H1 (cell line): ENCODE results near the gene ANKRD53. TPM values are rescaled to one million over a fixed set of nuclear protein-coding genes. Genes with fewer than 3 reads are reported as not detected.

Source experiments
- CTCF ChIA-PET: fragments of 300-600 bp; sonication (Branson Sonifier 250); formaldehyde crosslinking; loops from one replicate; lab custom pipeline; 2021; ENCODE audit not compliant: partially characterized antibody; lab: Charles Lee
- POLR2A ChIA-PET: fragments of 300-600 bp; sonication (Branson Sonifier 250); formaldehyde crosslinking; loops from one replicate; lab custom pipeline; 2021; ENCODE audit warnings: inconsistent platforms; ENCODE audit not compliant: partially characterized antibody; lab: Charles Lee
- DNase-seq, 2 experiments: peaks; one replicate each; pipeline versions ENCODE4 v3.0.0 to v3.0.0-alpha.2; 2010 to 2022; ENCODE audit warnings: low spot score in 2 of 2, low read depth in 1 of 2, mixed read lengths in 1 of 2
- FAIRE-seq: peaks from 2 replicates; lab custom pipeline; 2011; peaks lifted over from hg19 to GRCh38; lab: Jason Lieb, UNC
- H2AFZ ChIP-seq: 2 replicates; pipeline ENCODE4 v1.8.1; 2012; ENCODE audit warnings: low read length, inconsistent platforms
- H2AK5ac ChIP-seq: 2 replicates; pipeline ENCODE4 v1.6.1; 2013; ENCODE audit warnings: low read depth, low read length
- H2BK120ac ChIP-seq: replicated peaks from 2 replicates; pipeline ENCODE3; 2013; ENCODE audit warnings: low read depth, low read length, inconsistent platforms
- H2BK12ac ChIP-seq: 2 replicates; pipeline ENCODE4 v1.6.1; 2013; ENCODE audit warnings: low read depth, low read length
- H2BK15ac ChIP-seq: 2 replicates; pipeline ENCODE4 v1.6.1; 2013; ENCODE audit warnings: low read length
- H2BK20ac ChIP-seq: 2 replicates; pipeline ENCODE4 v1.6.1; 2013; ENCODE audit warnings: low read length
- H2BK5ac ChIP-seq: 2 replicates; pipeline ENCODE4 v1.6.1; 2013; ENCODE audit warnings: low read depth, low read length
- H3K14ac ChIP-seq: 2 replicates; pipeline ENCODE4 v1.6.1; 2013; ENCODE audit warnings: inconsistent platforms; ENCODE audit not compliant: insufficient read length
- H3K18ac ChIP-seq: 2 replicates; pipeline ENCODE4 v1.6.1; 2013; ENCODE audit warnings: low read length; ENCODE audit errors: extremely low read depth
- H3K23ac ChIP-seq: 2 replicates; pipeline ENCODE4 v1.6.1; 2013; ENCODE audit warnings: inconsistent platforms; ENCODE audit not compliant: insufficient read length
- H3K23me2 ChIP-seq: 2 replicates; pipeline ENCODE4 v1.6.1; 2013; ENCODE audit warnings: low read depth, low read length
- H3K27ac ChIP-seq: 2 replicates; pipeline ENCODE4 v1.6.1; 2011; ENCODE audit warnings: low read depth, low read length, inconsistent platforms
- H3K27me3 ChIP-seq, 4 experiments: replicated peaks in 1 of 4; 1 replicate in 1 of 4; 2 replicates in 3 of 4; pipeline versions ENCODE4 v1.6.1 to v1.8.1; 2011 to 2013; ENCODE audit warnings: low read length in 3 of 4, mild to moderate bottlenecking in 3 of 4, inconsistent platforms in 2 of 4, mixed read lengths in 2 of 4, moderate library complexity in 1 of 4; ENCODE audit not compliant: control insufficient read depth in 3 of 4, insufficient read depth in 3 of 4; ENCODE audit errors: extremely low read depth in 1 of 4
- H3K36me3 ChIP-seq, 4 experiments: 2 replicates each; pipeline versions ENCODE4 v1.6.1 to v1.8.1; 2011 to 2013; ENCODE audit warnings: mild to moderate bottlenecking in 4 of 4, low read length in 3 of 4, moderate library complexity in 2 of 4, control low read depth in 1 of 4, inconsistent platforms in 1 of 4; ENCODE audit not compliant: insufficient read depth in 4 of 4, control insufficient read depth in 2 of 4
- H3K4ac ChIP-seq: replicated peaks from 2 replicates; pipeline ENCODE3; 2013; ENCODE audit warnings: low read length, low read depth, mixed read lengths, inconsistent platforms; ENCODE audit not compliant: insufficient read length
- H3K4me1 ChIP-seq, 4 experiments: replicated peaks in 1 of 4; 1 replicate in 1 of 4; 2 replicates in 3 of 4; pipeline versions ENCODE4 v1.6.1 to v1.8.1; 2011 to 2013; ENCODE audit warnings: low read length in 3 of 4, inconsistent platforms in 2 of 4, mixed read lengths in 1 of 4; ENCODE audit not compliant: insufficient read depth in 4 of 4, control insufficient read depth in 3 of 4
- H3K4me2 ChIP-seq, 2 experiments: 2 replicates each; pipeline versions ENCODE4 v1.6.1 to v1.8.1; 2011 to 2013; ENCODE audit warnings: low read depth in 2 of 2, low read length in 2 of 2, control low read depth in 1 of 2, inconsistent platforms in 1 of 2, mild to moderate bottlenecking in 1 of 2; ENCODE audit not compliant: insufficient read depth in 1 of 2
- H3K4me3 ChIP-seq, 4 experiments: fragments of 200-600, 300-600 bp in 1 of 4; sonication (generic), shearing (Covaris generic), sonication (Bioruptor Twin) in 1 of 4; 2 replicates each; pipeline versions ENCODE4 v1.5.1 to v1.8.1; 2011 to 2016; ENCODE audit warnings: low read length in 4 of 4, low read depth in 3 of 4, control low read depth in 2 of 4, inconsistent platforms in 2 of 4, mild to moderate bottlenecking in 2 of 4, mixed read lengths in 1 of 4, moderate library complexity in 1 of 4; ENCODE audit not compliant: insufficient read depth in 2 of 4; ENCODE audit errors: extremely low read depth in 1 of 4
- H3K56ac ChIP-seq: replicated peaks from 2 replicates; pipeline ENCODE3; 2013; ENCODE audit warnings: low read depth, mild to moderate bottlenecking, mixed read lengths, low read length, inconsistent platforms; ENCODE audit not compliant: insufficient read length
- H3K79me1 ChIP-seq: 2 replicates; pipeline ENCODE4 v1.6.1; 2013; ENCODE audit warnings: low read depth, low read length, control low read depth
- H3K79me2 ChIP-seq, 2 experiments: 2 replicates each; pipeline versions ENCODE4 v1.6.1 to v1.8.1; 2012 to 2013; ENCODE audit warnings: low read length in 2 of 2, mild to moderate bottlenecking in 2 of 2, inconsistent platforms in 1 of 2; ENCODE audit not compliant: insufficient read depth in 2 of 2, control insufficient read depth in 1 of 2
- H3K9ac ChIP-seq, 4 experiments: replicated peaks in 1 of 4; 1 replicate in 1 of 4; 2 replicates in 3 of 4; pipeline versions ENCODE4 v1.6.1 to v1.8.1; 2011 to 2013; ENCODE audit warnings: low read depth in 3 of 4, low read length in 3 of 4, control low read depth in 2 of 4, mild to moderate bottlenecking in 2 of 4, moderate library complexity in 2 of 4, inconsistent platforms in 1 of 4; ENCODE audit errors: extremely low read depth in 1 of 4
- H3K9me3 ChIP-seq, 2 experiments: 2 replicates each; pipeline versions ENCODE4 v1.6.1 to v1.8.1; 2012 to 2013; ENCODE audit warnings: mild to moderate bottlenecking in 2 of 2, moderate library complexity in 2 of 2, control low read depth in 1 of 2, inconsistent platforms in 1 of 2, low read depth in 1 of 2, low read length in 1 of 2, mixed read lengths in 1 of 2; ENCODE audit not compliant: insufficient read depth in 2 of 2
- H4K20me1 ChIP-seq, 2 experiments: replicated peaks in 1 of 2; 2 replicates each; pipeline versions ENCODE3 to v1.8.1; 2011 to 2013; ENCODE audit warnings: inconsistent platforms in 2 of 2, low read length in 2 of 2, mild to moderate bottlenecking in 1 of 2; ENCODE audit not compliant: insufficient read depth in 2 of 2, control insufficient read depth in 1 of 2
- H4K5ac ChIP-seq: 2 replicates; pipeline ENCODE4 v1.6.1; 2013; ENCODE audit warnings: low read length, low read depth, mixed read lengths, inconsistent platforms; ENCODE audit not compliant: insufficient read length
- H4K8ac ChIP-seq: 2 replicates; pipeline ENCODE4 v1.8.0; 2013; ENCODE audit warnings: mild to moderate bottlenecking, moderate library complexity, low read length, inconsistent platforms; ENCODE audit not compliant: insufficient read depth; ENCODE audit errors: extremely low read depth
- H4K91ac ChIP-seq: replicated peaks from 2 replicates; pipeline ENCODE3; 2013; ENCODE audit warnings: low read length, mixed read lengths, inconsistent platforms; ENCODE audit not compliant: insufficient read length
- BACH1 ChIP-seq: IDR thresholded peaks from 2 replicates; pipeline ENCODE4 v1.6.1; 2012; ENCODE audit warnings: low read length, improper control_type of control experiment
- BRCA1 ChIP-seq: IDR thresholded peaks from 2 replicates; pipeline ENCODE4 v1.6.1; 2012; ENCODE audit warnings: low read depth, low read length, improper control_type of control experiment
- CHD1 ChIP-seq: IDR thresholded peaks from 2 replicates; pipeline ENCODE4 v1.6.1; 2012; ENCODE audit warnings: low read depth, low read length, improper control_type of control experiment
- FOSL1 ChIP-seq: IDR thresholded peaks from 2 replicates; pipeline ENCODE4 v1.6.1; 2011; ENCODE audit warnings: mild to moderate bottlenecking, low read depth, low read length, moderate library complexity; ENCODE audit not compliant: insufficient read depth
- MAFK ChIP-seq: IDR thresholded peaks from 2 replicates; pipeline ENCODE4 v1.6.1; 2012; ENCODE audit warnings: low read depth, mild to moderate bottlenecking, improper control_type of control experiment, low read length
- WGBS, 2 experiments: shearing (Covaris generic) in 1 of 2; methylation state at CpG; one replicate each; pipeline versions ENCODE4 v1.1.6 to v1.1.7; 2013 to 2015; ENCODE audit warnings: low lambda C conversion rate in 2 of 2, mixed read lengths in 2 of 2, inconsistent platforms in 1 of 2, low coverage in 1 of 2, missing lambda C conversion rate in 1 of 2; ENCODE audit not compliant: insufficient replicate concordance in 2 of 2, insufficient coverage in 1 of 2, insufficient read length in 1 of 2; ENCODE audit errors: extremely low coverage in 1 of 2, missing lambda C conversion rate in 1 of 2; 5-methylcytosine and 5-hydroxymethylcytosine counted together
- polyA plus RNA-seq, 7 experiments: library from polyadenylated mRNA; depleted of rRNA in 3 of 7; stranded (reverse) in 5 of 7; unstranded in 2 of 7; fragments of >200 nt in 5 of 7; fragments of 200-250 nt in 2 of 7; gene quantifications; 1 replicate in 5 of 7; 2 replicates in 1 of 7; 4 replicates in 1 of 7; pipeline versions ENCODE4 v1.2.1 to v1.2.3, GENCODE V29; 2011 to 2013; ENCODE audit warnings: missing spikeins in 2 of 7, mixed read lengths in 2 of 7
- total RNA-seq: library from RNA; stranded (reverse); fragmentation: NEBNext Ultra II Directional; extraction: Animal tissue kit (Norgen Biotek cat#: 25700); gene quantifications from 2 replicates; pipeline ENCODE4 v1.2.1, GENCODE V29; 2021
- TF ChIP-seq, protein P1 (sequence below), 3 experiments: IDR thresholded peaks; 1 replicate in 2 of 3; 2 replicates in 1 of 3; pipeline versions ENCODE4 v1.5.1 to v1.6.1; 2011; ENCODE audit warnings: low read length in 3 of 3, mild to moderate bottlenecking in 3 of 3, inconsistent platforms in 2 of 3, low read depth in 1 of 3, moderate library complexity in 1 of 3; ENCODE audit not compliant: insufficient read depth in 1 of 3; ENCODE audit errors: control extremely low read depth in 1 of 3
- TF ChIP-seq, protein P2 (sequence below): IDR thresholded peaks from 2 replicates; pipeline ENCODE4 v1.6.1; 2011; ENCODE audit warnings: low read length, improper control_type of control experiment

The ANKRD53 gene
- total and polyA plus RNA-seq, 2 of the 8 experiments (the other 6 are each of a cell fraction or from before 2014, with no cell fraction given) = 0.39 to 0.70 TPM

DNA sequence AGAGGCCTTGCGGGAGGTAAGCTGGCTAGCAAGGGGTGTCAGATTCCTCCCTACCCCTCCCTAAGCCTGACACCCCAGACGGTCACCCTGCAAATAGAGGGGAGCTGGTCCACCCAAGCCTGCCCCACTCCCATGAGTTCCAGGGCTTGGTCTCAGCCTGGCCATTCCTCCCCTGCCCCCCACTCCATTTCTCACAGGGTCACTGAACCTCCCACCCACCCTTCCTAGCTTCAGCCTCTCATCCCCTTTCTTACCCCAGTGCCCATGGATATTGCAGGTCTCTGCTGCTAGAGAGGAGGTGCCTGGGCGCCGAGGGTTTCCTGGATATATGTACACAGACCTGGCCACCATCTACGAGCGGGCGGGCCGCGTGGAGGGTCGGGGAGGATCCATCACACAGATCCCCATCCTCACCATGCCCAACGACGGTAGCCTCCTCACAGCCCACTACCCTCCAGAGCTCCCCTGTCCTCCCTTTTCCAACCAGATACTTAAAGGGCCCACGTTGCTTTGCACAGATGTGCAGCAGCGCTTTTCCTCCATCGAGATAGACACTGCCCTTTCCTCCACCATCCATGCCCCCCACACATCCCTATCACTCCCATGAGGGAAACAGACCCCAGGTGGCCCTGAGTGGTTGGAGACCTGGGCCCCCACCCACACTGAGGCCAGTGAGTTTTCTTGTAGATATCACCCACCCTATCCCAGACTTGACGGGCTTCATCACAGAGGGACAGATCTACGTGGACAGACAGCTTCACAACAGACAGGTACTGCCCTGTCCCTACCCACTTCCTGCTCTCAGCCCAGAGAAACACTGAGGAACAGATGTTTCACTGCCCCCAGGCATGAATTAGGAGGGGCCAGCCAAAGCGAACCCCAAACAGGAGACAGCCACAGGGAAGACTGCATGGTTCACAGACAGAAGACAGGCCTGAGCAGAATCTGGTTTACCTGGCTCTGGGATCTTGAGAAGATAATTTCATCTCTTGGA is 15.2 kb upstream of the ANKRD53 start:
- FAIRE-seq (no peak), DNase-seq (no peak)
- no peaks in the 10 kb centered on the region for H3K9me3 ChIP-seq
- H2BK12ac ChIP-seq = no peak overlapping the region
- H4K91ac ChIP-seq = no peak overlapping the region
- no peaks in the 10 kb centered on the region; the same call in 1 of the 2 replicates for H3K23me2 ChIP-seq
- no peak overlapping the region for H2BK15ac ChIP-seq
- no peak overlapping the region for H2AFZ ChIP-seq
- H3K14ac ChIP-seq = no peak overlapping the region
- ChIA-PET POLR2A (interaction anchor here (1.2 to 1.4 kb wide), 2 partner anchors 9 to 25 kb away, joined by 3 to 5 read pairs; no protein-coding TSS in a partner anchor), CTCF (interaction anchor here (0.9 to 8.6 kb wide), 20 partner anchors 11 to 276 kb away, joined by 3 to 99 read pairs (median 5); partner anchors contain the start of genes ANKRD53 and ATP6V1B1)
- H3K4me2 ChIP-seq = no peak overlapping the region
- 82% methylated on average over 18 of the region's 18 CpGs; no CpG with 5 or more reads in 1 of the 2 experiments for WGBS, 2 experiments
- H3K4me3 ChIP-seq = no peak overlapping the region
- H3K27me3 ChIP-seq = peaks cover 10 to 38% (median 28%) of the 10 kb centered on the region in 4 experiments
- H2BK5ac ChIP-seq = no peak overlapping the region
- H3K4ac ChIP-seq = no peak overlapping the region
- no peaks in the 10 kb centered on the region; a peak in 1 of 7 replicates for H3K4me1 ChIP-seq
- H3K27ac ChIP-seq = no peak overlapping the region
- H2AK5ac ChIP-seq = peak overlapping the region; percentile 66; the same call in 1 of the 2 replicates
- H3K36me3 ChIP-seq = no peaks in the 10 kb centered on the region
- H4K5ac ChIP-seq = no peak overlapping the region
- H3K56ac ChIP-seq = no peak overlapping the region
- no peaks in the 10 kb centered on the region for H4K20me1 ChIP-seq
- no peaks in the 10 kb centered on the region for H3K79me2 ChIP-seq
- no peak overlapping the region for H4K8ac ChIP-seq
- no peak overlapping the region for H3K23ac ChIP-seq
- no peak overlapping the region for H2BK20ac ChIP-seq
- no peaks in the 10 kb centered on the region for H3K79me1 ChIP-seq
- no peak overlapping the region for H2BK120ac ChIP-seq
- no peak overlapping the region for H3K18ac ChIP-seq
- no peak overlapping the region for H3K9ac ChIP-seq
- no peak for TF ChIP-seq BACH1
- TF ChIP-seq, protein P1, sequence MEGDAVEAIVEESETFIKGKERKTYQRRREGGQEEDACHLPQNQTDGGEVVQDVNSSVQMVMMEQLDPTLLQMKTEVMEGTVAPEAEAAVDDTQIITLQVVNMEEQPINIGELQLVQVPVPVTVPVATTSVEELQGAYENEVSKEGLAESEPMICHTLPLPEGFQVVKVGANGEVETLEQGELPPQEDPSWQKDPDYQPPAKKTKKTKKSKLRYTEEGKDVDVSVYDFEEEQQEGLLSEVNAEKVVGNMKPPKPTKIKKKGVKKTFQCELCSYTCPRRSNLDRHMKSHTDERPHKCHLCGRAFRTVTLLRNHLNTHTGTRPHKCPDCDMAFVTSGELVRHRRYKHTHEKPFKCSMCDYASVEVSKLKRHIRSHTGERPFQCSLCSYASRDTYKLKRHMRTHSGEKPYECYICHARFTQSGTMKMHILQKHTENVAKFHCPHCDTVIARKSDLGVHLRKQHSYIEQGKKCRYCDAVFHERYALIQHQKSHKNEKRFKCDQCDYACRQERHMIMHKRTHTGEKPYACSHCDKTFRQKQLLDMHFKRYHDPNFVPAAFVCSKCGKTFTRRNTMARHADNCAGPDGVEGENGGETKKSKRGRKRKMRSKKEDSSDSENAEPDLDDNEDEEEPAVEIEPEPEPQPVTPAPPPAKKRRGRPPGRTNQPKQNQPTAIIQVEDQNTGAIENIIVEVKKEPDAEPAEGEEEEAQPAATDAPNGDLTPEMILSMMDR (IDR thresholded peaks at IDR 0.05; ENCODE audit: control extremely low read depth in 1 of 3, insufficient read depth in 1 of 3, low read depth in 1 of 3, low read length in 3 of 3) = no peak
- TF ChIP-seq, protein P2, sequence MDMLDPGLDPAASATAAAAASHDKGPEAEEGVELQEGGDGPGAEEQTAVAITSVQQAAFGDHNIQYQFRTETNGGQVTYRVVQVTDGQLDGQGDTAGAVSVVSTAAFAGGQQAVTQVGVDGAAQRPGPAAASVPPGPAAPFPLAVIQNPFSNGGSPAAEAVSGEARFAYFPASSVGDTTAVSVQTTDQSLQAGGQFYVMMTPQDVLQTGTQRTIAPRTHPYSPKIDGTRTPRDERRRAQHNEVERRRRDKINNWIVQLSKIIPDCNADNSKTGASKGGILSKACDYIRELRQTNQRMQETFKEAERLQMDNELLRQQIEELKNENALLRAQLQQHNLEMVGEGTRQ = no peak
- TF ChIP-seq FOSL1 = no peak
- TF ChIP-seq BRCA1 = no peak
- no peak for TF ChIP-seq MAFK
- TF ChIP-seq CHD1 = no peak
